GM23338 (cell line): ENCODE measurements around the gene MEST. TPM values are rescaled to one million over a fixed set of nuclear protein-coding genes. Genes with fewer than 3 reads are reported as not detected.

ENCODE experiments used
- ATAC-seq: fragments of 200-7000 bp; cut with Tn5 transposase; 3 replicates; pipeline ENCODE4 v1.9.1; 2020
- DNase-seq: peaks from one replicate; pipeline ENCODE4 v3.0.0-alpha.2; 2015; ENCODE audit warnings: low spot score
- H2AFZ ChIP-seq: fragments of 200-600 bp; sonication (generic); 2 replicates; pipeline ENCODE4 v1.8.0; 2016; ENCODE audit warnings: antibody characterized with exemption, mild to moderate bottlenecking, moderate library complexity
- H3F3A ChIP-seq: fragments of 200-600 bp; sonication (generic); replicated peaks from 2 replicates; pipeline ENCODE4 v1.8.0; 2017; ENCODE audit warnings: antibody characterized with exemption, mixed run types, low read depth
- H3K27ac ChIP-seq: fragments of 200-600 bp; sonication (generic); 2 replicates; pipeline ENCODE4 v1.6.1; 2016; ENCODE audit warnings: low read depth
- H3K27me3 ChIP-seq: fragments of 200-600 bp; sonication (generic); 2 replicates; pipeline ENCODE4 v1.8.0; 2016; ENCODE audit warnings: mild to moderate bottlenecking, mixed run types, moderate library complexity; ENCODE audit not compliant: insufficient read depth
- H3K36me3 ChIP-seq: fragments of 200-600 bp; sonication (generic); 2 replicates; pipeline ENCODE4 v1.8.0; 2016; ENCODE audit warnings: mild to moderate bottlenecking; ENCODE audit not compliant: insufficient read depth
- H3K4me1 ChIP-seq: fragments of 200-600 bp; sonication (generic); 2 replicates; pipeline ENCODE4 v1.8.0; 2016; ENCODE audit warnings: mild to moderate bottlenecking, moderate library complexity; ENCODE audit not compliant: insufficient read depth
- H3K4me2 ChIP-seq: fragments of 200-600 bp; sonication (generic); 2 replicates; pipeline ENCODE4 v1.7.1; 2017; ENCODE audit warnings: mixed run types
- H3K4me3 ChIP-seq: fragments of 200-600 bp; sonication (generic); 2 replicates; pipeline ENCODE4 v1.6.1; 2016; ENCODE audit warnings: mixed run types
- H3K79me2 ChIP-seq: fragments of 200-600 bp; sonication (generic); replicated peaks from 2 replicates; pipeline ENCODE4 v1.8.0; 2017; ENCODE audit warnings: mild to moderate bottlenecking; ENCODE audit not compliant: insufficient read depth
- H3K9me2 ChIP-seq: fragments of 200-600 bp; sonication (generic); 2 replicates; pipeline ENCODE4 v1.8.0; 2017; ENCODE audit not compliant: insufficient read depth
- H4K20me1 ChIP-seq: fragments of 200-600 bp; sonication (generic); replicated peaks from 2 replicates; pipeline ENCODE4 v1.8.0; 2017; ENCODE audit warnings: mild to moderate bottlenecking; ENCODE audit not compliant: insufficient read depth
- H3K27ac Mint-ChIP-seq: 2 replicates; pipeline ENCODE4 v1.8.0; 2020; ENCODE audit warnings: inconsistent platforms, mild to moderate bottlenecking, moderate library complexity, mixed read lengths
- H3K27me3 Mint-ChIP-seq: 3 replicates; pipeline ENCODE4 v1.8.0; 2022; ENCODE audit warnings: low read depth, mild to moderate bottlenecking, moderate library complexity, mixed read lengths, inconsistent platforms; ENCODE audit not compliant: insufficient read depth, poor library complexity
- H3K36me3 Mint-ChIP-seq: 3 replicates; pipeline ENCODE4 v1.8.0; 2021; ENCODE audit warnings: low read depth, mild to moderate bottlenecking, inconsistent platforms, moderate library complexity, mixed read lengths
- H3K4me1 Mint-ChIP-seq: 3 replicates; pipeline ENCODE4 v1.8.0; 2020; ENCODE audit warnings: mild to moderate bottlenecking, inconsistent platforms, mixed read lengths
- H3K4me3 Mint-ChIP-seq: 3 replicates; pipeline ENCODE4 v1.8.0; 2021; ENCODE audit warnings: moderate library complexity, mild to moderate bottlenecking, inconsistent platforms, mixed read lengths
- H3K9me3 Mint-ChIP-seq: 3 replicates; pipeline ENCODE4 v1.8.0; 2020; ENCODE audit warnings: moderate library complexity, mild to moderate bottlenecking, inconsistent platforms, mixed read lengths
- ETS1 ChIP-seq: IDR thresholded peaks from 2 replicates; pipeline ENCODE4 v1.6.1; 2016; ENCODE audit warnings: antibody characterized with exemption
- EZH2 ChIP-seq: fragments of 200-600 bp; sonication (generic); IDR thresholded peaks from one replicate; pipeline ENCODE4 v1.8.0; 2017; ENCODE audit warnings: antibody characterized with exemption, mild to moderate bottlenecking, low read depth; ENCODE audit not compliant: unreplicated experiment
- EZH2phosphoT487 ChIP-seq: fragments of 200-600 bp; sonication (generic); IDR thresholded peaks from one replicate; pipeline ENCODE4 v1.8.1; 2018; ENCODE audit warnings: antibody characterized with exemption; ENCODE audit not compliant: unreplicated experiment
- NANOG ChIP-seq: IDR thresholded peaks from 2 replicates; pipeline ENCODE4 v1.6.1; 2016; ENCODE audit warnings: antibody characterized with exemption, borderline replicate concordance
- ZNF331 ChIP-seq: fragments of 250-450 bp; sonication (Bioruptor Pico); IDR thresholded peaks from 2 replicates; pipeline ENCODE4 v1.5.0; 2020; ENCODE audit warnings: low read depth, mild to moderate bottlenecking, moderate library complexity
- ZNF462 ChIP-seq: fragments of 250-450 bp; sonication (Bioruptor Pico); IDR thresholded peaks from 2 replicates; pipeline ENCODE4 v1.5.0; 2020; ENCODE audit warnings: mild to moderate bottlenecking, moderate library complexity
- polyA plus RNA-seq: library from polyadenylated mRNA; unstranded; fragments of >200 nt; fragmentation: Nextera tagmentation; extraction: Ambion mirVana; gene quantifications from 2 replicates; pipeline ENCODE4 v1.2.1, GENCODE V29; 2016
- total RNA-seq: library from RNA; depleted of rRNA; stranded (reverse); fragments of >200 nt; shearing (Covaris generic); gene quantifications from 2 replicates; pipeline ENCODE4 v1.2.3, GENCODE V29; 2014
- TF ChIP-seq, protein P1 (sequence below): IDR thresholded peaks from one replicate; pipeline ENCODE4 v1.6.1; 2018; ENCODE audit warnings: antibody characterized with exemption; ENCODE audit not compliant: unreplicated experiment

The MEST gene
- total and polyA plus RNA-seq, 2 experiments from 2014 or later, result 167 to 229 TPM

GRCh38 chr7:130500910-130501309, 9.0 kb downstream of the MEST start:
- peaks cover 79% of the 10 kb centered on the region for H3K36me3 Mint-ChIP-seq
- Histone ChIP-seq H3K27me3 (no peaks in the 10 kb centered on the region), H3K27ac (no peak overlapping the region), H3K4me3 (no peak overlapping the region), H3F3A (no peaks in the 10 kb centered on the region), H3K36me3 (peaks cover 63% of the 10 kb centered on the region), H4K20me1 (peaks cover 13% of the 10 kb centered on the region; the same call in 1 of the 2 replicates), H3K4me1 (no peaks in the 10 kb centered on the region), H2AFZ (no peak overlapping the region), H3K9me2 (no peaks in the 10 kb centered on the region), H3K4me2 (no peak overlapping the region), H3K79me2 (peaks cover 5% of the 10 kb centered on the region; the same call in 1 of the 2 replicates)
- no peaks in the 10 kb centered on the region for H3K27me3 Mint-ChIP-seq
- no peak overlapping the region for H3K27ac Mint-ChIP-seq
- ATAC-seq, result no peak
- no peak for DNase-seq
- no peaks in the 10 kb centered on the region for H3K9me3 Mint-ChIP-seq
- no peak for TF ChIP-seq NANOG
- TF ChIP-seq, protein P1, sequence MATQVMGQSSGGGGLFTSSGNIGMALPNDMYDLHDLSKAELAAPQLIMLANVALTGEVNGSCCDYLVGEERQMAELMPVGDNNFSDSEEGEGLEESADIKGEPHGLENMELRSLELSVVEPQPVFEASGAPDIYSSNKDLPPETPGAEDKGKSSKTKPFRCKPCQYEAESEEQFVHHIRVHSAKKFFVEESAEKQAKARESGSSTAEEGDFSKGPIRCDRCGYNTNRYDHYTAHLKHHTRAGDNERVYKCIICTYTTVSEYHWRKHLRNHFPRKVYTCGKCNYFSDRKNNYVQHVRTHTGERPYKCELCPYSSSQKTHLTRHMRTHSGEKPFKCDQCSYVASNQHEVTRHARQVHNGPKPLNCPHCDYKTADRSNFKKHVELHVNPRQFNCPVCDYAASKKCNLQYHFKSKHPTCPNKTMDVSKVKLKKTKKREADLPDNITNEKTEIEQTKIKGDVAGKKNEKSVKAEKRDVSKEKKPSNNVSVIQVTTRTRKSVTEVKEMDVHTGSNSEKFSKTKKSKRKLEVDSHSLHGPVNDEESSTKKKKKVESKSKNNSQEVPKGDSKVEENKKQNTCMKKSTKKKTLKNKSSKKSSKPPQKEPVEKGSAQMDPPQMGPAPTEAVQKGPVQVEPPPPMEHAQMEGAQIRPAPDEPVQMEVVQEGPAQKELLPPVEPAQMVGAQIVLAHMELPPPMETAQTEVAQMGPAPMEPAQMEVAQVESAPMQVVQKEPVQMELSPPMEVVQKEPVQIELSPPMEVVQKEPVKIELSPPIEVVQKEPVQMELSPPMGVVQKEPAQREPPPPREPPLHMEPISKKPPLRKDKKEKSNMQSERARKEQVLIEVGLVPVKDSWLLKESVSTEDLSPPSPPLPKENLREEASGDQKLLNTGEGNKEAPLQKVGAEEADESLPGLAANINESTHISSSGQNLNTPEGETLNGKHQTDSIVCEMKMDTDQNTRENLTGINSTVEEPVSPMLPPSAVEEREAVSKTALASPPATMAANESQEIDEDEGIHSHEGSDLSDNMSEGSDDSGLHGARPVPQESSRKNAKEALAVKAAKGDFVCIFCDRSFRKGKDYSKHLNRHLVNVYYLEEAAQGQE, result no peak
- TF ChIP-seq ZNF331, result no peak
- no peak overlapping the region for H3K4me3 Mint-ChIP-seq
- H3K4me1 Mint-ChIP-seq, result no peaks in the 10 kb centered on the region

DNA sequence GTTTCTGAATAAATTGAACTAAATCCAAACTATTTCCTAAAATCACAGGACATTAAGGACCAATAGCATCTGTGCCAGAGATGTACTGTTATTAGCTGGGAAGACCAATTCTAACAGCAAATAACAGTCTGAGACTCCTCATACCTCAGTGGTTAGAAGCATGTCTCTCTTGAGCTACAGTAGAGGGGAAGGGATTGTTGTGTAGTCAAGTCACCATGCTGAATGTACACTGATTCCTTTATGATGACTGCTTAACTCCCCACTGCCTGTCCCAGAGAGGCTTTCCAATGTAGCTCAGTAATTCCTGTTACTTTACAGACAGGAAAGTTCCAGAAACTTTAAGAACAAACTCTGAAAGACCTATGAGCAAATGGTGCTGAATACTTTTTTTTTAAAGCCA, 13.9 kb downstream of the MEST start:
- Mint-ChIP-seq H3K9me3 (no peaks in the 10 kb centered on the region), H3K27ac (no peak overlapping the region), H3K4me1 (no peaks in the 10 kb centered on the region), H3K36me3 (peaks cover 62% of the 10 kb centered on the region; the same call in 2 of the 3 replicates), H3K27me3 (no peaks in the 10 kb centered on the region), H3K4me3 (no peak overlapping the region)
- H4K20me1 ChIP-seq, result peaks cover 10% of the 10 kb centered on the region; the same call in 1 of the 2 replicates
- no peaks in the 10 kb centered on the region for H3F3A ChIP-seq
- DNase-seq, result no peak
- H3K4me1 ChIP-seq, result no peaks in the 10 kb centered on the region
- no peak overlapping the region for H3K4me3 ChIP-seq
- no peaks in the 10 kb centered on the region for H3K79me2 ChIP-seq
- ATAC-seq, result no peak
- TF ChIP-seq EZH2phosphoT487, result no peak
- TF ChIP-seq ETS1, result no peak
- TF ChIP-seq EZH2, result no peak
- TF ChIP-seq ZNF462 (CRISPR knock-in tag), result no peak
- peaks cover 28% of the 10 kb centered on the region for H3K36me3 ChIP-seq
- no peak overlapping the region for H3K4me2 ChIP-seq
- no peaks in the 10 kb centered on the region for H3K27me3 ChIP-seq
- H3K27ac ChIP-seq, result no peak overlapping the region
- no peaks in the 10 kb centered on the region for H3K9me2 ChIP-seq
- H2AFZ ChIP-seq, result no peak overlapping the region
